ENCODE measurements around the gene CTSO. TPM values are rescaled to one million over a fixed set of nuclear protein-coding genes. Genes with fewer than 3 reads are reported as not detected.

The CTSO gene
- total RNA-seq, 1 donor from 2014 or later: 7.2 TPM

GRCh38 chr4:155956461-155956860 lies 2.8 kb upstream of the CTSO start:
- no peak overlapping the region for H3K4me3 Mint-ChIP-seq (ENCODE audit: unreplicated experiment)
- no peaks in the 10 kb centered on the region for H3K27me3 Mint-ChIP-seq (ENCODE audit: low read depth)
- TF ChIP-seq CTCF (IDR thresholded peaks at IDR 0.05): no peak
- H3K36me3 Mint-ChIP-seq (ENCODE audit: low read depth): no peaks in the 10 kb centered on the region
- H3K4me1 Mint-ChIP-seq (ENCODE audit: low read depth): peaks cover 26% of the 10 kb centered on the region
- no peak overlapping the region for H3K27ac Mint-ChIP-seq (ENCODE audit: unreplicated experiment)
- DNase-seq (ENCODE audit: low spot score): no peak
- H3K9me3 Mint-ChIP-seq (ENCODE audit: low read depth): no peaks in the 10 kb centered on the region

DNA sequence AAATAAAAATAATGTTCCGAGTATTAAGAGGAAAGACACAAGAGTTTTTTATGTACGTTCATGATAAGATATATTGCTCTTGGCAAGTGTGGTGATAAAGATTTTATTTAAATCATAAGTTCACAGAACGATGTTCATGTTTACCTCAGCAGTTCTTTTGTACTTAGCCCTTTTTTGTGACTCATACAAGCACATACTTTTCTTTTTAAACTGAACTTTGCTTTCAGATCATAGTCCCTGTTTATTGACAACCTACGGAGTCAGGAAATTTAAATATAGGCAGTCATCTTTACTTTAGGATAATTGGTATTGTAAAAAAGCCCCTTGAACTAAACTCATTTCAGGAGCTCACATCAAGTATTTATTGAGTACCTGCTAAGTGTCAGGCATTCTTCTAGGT lies 1.3 kb upstream of the CTSO start:
- no peak for DNase-seq (ENCODE audit: low spot score)

DNA sequence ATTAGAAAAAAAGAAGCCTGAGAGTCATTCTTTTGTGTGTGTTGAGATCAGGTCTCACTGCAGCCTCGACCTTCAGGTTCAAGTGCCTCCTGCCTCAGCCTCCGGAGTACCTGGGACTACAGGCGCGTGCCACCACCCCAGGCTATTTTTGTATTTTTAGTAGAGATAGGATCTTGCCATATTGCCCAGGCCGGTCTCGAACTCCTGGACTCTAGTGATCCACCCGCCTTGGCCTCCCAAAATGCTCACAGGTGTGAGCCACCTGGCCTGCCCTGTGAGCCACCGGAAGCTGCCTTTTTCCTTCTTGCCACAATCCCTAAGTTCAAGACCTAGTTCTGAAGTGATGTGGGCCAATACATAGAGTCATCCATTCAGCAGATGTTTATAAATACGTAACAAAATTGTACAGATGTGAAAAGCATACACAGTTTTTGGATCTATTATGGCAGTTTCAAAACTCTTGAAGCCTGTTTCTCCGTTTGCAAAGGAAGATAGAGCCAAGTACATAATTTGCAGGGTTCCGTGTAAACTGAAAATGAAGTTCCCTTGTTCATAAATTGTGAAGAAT lies 536 bp upstream of the CTSO start:
- no peak for TF ChIP-seq CTCF (IDR thresholded peaks at IDR 0.05)
- Mint-ChIP-seq H3K27ac (ENCODE audit: unreplicated experiment) (peak overlapping the region; percentile 89), H3K36me3 (ENCODE audit: low read depth) (no peaks in the 10 kb centered on the region), H3K4me3 (ENCODE audit: unreplicated experiment) (peak overlapping the region; percentile 84), H3K9me3 (ENCODE audit: low read depth) (no peaks in the 10 kb centered on the region), H3K4me1 (ENCODE audit: low read depth) (peaks cover 18% of the 10 kb centered on the region), H3K27me3 (ENCODE audit: low read depth) (no peaks in the 10 kb centered on the region)
- DNase-seq (ENCODE audit: low spot score): no peak

More for the DNA sequence above, 1.3 kb upstream of the CTSO start:
- no peak overlapping the region for H3K27ac Mint-ChIP-seq (ENCODE audit: unreplicated experiment)
- TF ChIP-seq CTCF (IDR thresholded peaks at IDR 0.05): no peak
- peaks cover 18% of the 10 kb centered on the region for H3K4me1 Mint-ChIP-seq (ENCODE audit: low read depth)
- no peaks in the 10 kb centered on the region for H3K9me3 Mint-ChIP-seq (ENCODE audit: low read depth)
- no peak overlapping the region for H3K4me3 Mint-ChIP-seq (ENCODE audit: unreplicated experiment)
- no peaks in the 10 kb centered on the region for H3K27me3 Mint-ChIP-seq (ENCODE audit: low read depth)
- H3K36me3 Mint-ChIP-seq (ENCODE audit: low read depth): no peaks in the 10 kb centered on the region

GRCh38 chr4:155952501-155952901 lies 1.2 kb downstream of the CTSO start:
- no peak for DNase-seq (ENCODE audit: low spot score)
- peak overlapping the region; percentile 75 for H3K27ac Mint-ChIP-seq (ENCODE audit: unreplicated experiment)
- no peaks in the 10 kb centered on the region for H3K36me3 Mint-ChIP-seq (ENCODE audit: low read depth)
- no peaks in the 10 kb centered on the region for H3K27me3 Mint-ChIP-seq (ENCODE audit: low read depth)
- no peak for TF ChIP-seq CTCF (IDR thresholded peaks at IDR 0.05)
- H3K4me1 Mint-ChIP-seq (ENCODE audit: low read depth): peaks cover 18% of the 10 kb centered on the region
- H3K4me3 Mint-ChIP-seq (ENCODE audit: unreplicated experiment): peak overlapping the region; percentile 34
- no peaks in the 10 kb centered on the region for H3K9me3 Mint-ChIP-seq (ENCODE audit: low read depth)

GRCh38 chr4:155950461-155950860 lies 3.2 kb downstream of the CTSO start:
- H3K27me3 Mint-ChIP-seq (ENCODE audit: low read depth): no peaks in the 10 kb centered on the region
- H3K4me3 Mint-ChIP-seq (ENCODE audit: unreplicated experiment): no peak overlapping the region
- H3K27ac Mint-ChIP-seq (ENCODE audit: unreplicated experiment): no peak overlapping the region
- peaks cover 22% of the 10 kb centered on the region for H3K4me1 Mint-ChIP-seq (ENCODE audit: low read depth)
- no peaks in the 10 kb centered on the region for H3K9me3 Mint-ChIP-seq (ENCODE audit: low read depth)
- no peak for TF ChIP-seq CTCF (IDR thresholded peaks at IDR 0.05)
- no peak for DNase-seq (ENCODE audit: low spot score)
- no peaks in the 10 kb centered on the region for H3K36me3 Mint-ChIP-seq (ENCODE audit: low read depth)
